NCI-H2171 treated with DMSO at 0.1 percent for 48 hours (cell line): ENCODE results near the gene BMPR1B.

Experiments
- DNase-seq: peaks from one replicate; lab custom pipeline; 2025; lab: John Stamatoyannopoulos, UW

The BMPR1B gene

GRCh38 chr4:94960708-94961107 lies 203.0 kb downstream of the BMPR1B start:
- DNase-seq = no peak

- no peak for DNase-seq
Measured at GRCh38 chr4:94961420-94961819, 203.7 kb downstream of the BMPR1B start.

- no peak for DNase-seq
Measured at GRCh38 chr4:94962484-94962883, 204.7 kb downstream of the BMPR1B start.

- DNase-seq = no peak
Measured at GRCh38 chr4:94965852-94966251, 208.1 kb downstream of the BMPR1B start.

GRCh38 chr4:94968493-94968892 lies 210.7 kb downstream of the BMPR1B start:
- no peak for DNase-seq

GRCh38 chr4:94970650-94971049 lies 212.9 kb downstream of the BMPR1B start:
- DNase-seq = no peak

- DNase-seq = no peak
Measured at GRCh38 chr4:94974773-94975172, 217.0 kb downstream of the BMPR1B start.

- DNase-seq = peak; percentile 63
Measured at GRCh38 chr4:94976371-94977011, 218.7 kb downstream of the BMPR1B start.

- no peak for DNase-seq
Measured at GRCh38 chr4:94978904-94979303, 221.1 kb downstream of the BMPR1B start.

- DNase-seq = no peak
Measured at GRCh38 chr4:94979621-94980020, 221.9 kb downstream of the BMPR1B start.

GRCh38 chr4:94995684-94996394 lies 238.1 kb downstream of the BMPR1B start:
- DNase-seq = peak; percentile 31

GRCh38 chr4:95000076-95000648 lies 242.4 kb downstream of the BMPR1B start:
- DNase-seq = no peak

- no peak for DNase-seq
Measured at GRCh38 chr4:95004912-95005311, 247.2 kb downstream of the BMPR1B start.

- DNase-seq = no peak
Measured at GRCh38 chr4:95007998-95008397, 250.2 kb downstream of the BMPR1B start.

- no peak for DNase-seq
Measured at GRCh38 chr4:95013236-95013635, 255.5 kb downstream of the BMPR1B start.

GRCh38 chr4:95014068-95014467 lies 256.3 kb downstream of the BMPR1B start:
- DNase-seq = no peak

GRCh38 chr4:95017305-95018064 lies 259.7 kb downstream of the BMPR1B start:
- DNase-seq = no peak

GRCh38 chr4:95018785-95019184 lies 261.0 kb downstream of the BMPR1B start:
- no peak for DNase-seq

- no peak for DNase-seq
Measured at GRCh38 chr4:95020521-95020920, 262.8 kb downstream of the BMPR1B start.

GRCh38 chr4:95021099-95021498 lies 263.3 kb downstream of the BMPR1B start:
- no peak for DNase-seq

GRCh38 chr4:95023110-95023509 lies 265.4 kb downstream of the BMPR1B start:
- no peak for DNase-seq

- no peak for DNase-seq
Measured at GRCh38 chr4:95027905-95028618, 270.3 kb downstream of the BMPR1B start.
